ENCODE measurements around the gene NUCKS1. TPM values are rescaled to one million over a fixed set of nuclear protein-coding genes. Genes with fewer than 3 reads are reported as not detected.

The NUCKS1 gene
- total and polyA plus RNA-seq, 2 of the 13 experiments (the other 11 are each of a cell fraction or from before 2014, with no cell fraction given) = 35.5 to 117 TPM

GRCh38 chr1:205703072-205703471 lies 46.9 kb downstream of the NUCKS1 start (continued):
- TF ChIP-seq DR1 (CRISPR knock-in tag; IDR thresholded peaks at IDR 0.05) = no peak
- TF ChIP-seq ZNF674 (CRISPR knock-in tag; IDR thresholded peaks at IDR 0.05; ENCODE audit: low read depth) = no peak
- no peak for TF ChIP-seq MTA3 (CRISPR knock-in tag; IDR thresholded peaks at IDR 0.05)
- TF ChIP-seq ZNF530 (CRISPR knock-in tag; IDR thresholded peaks at IDR 0.05; ENCODE audit: low read depth) = no peak
- no peak for TF ChIP-seq ZMYM2 (CRISPR knock-in tag; IDR thresholded peaks at IDR 0.05)
- TF ChIP-seq SOX6 (IDR thresholded peaks at IDR 0.05) = no peak
- peak; percentile 83 for TF ChIP-seq SOX6 (CRISPR knock-in tag; IDR thresholded peaks at IDR 0.05)
- TF ChIP-seq MIXL1 (CRISPR knock-in tag; IDR thresholded peaks at IDR 0.05) = peak; percentile 40; the same call in 1 of the 2 replicates

DNA sequence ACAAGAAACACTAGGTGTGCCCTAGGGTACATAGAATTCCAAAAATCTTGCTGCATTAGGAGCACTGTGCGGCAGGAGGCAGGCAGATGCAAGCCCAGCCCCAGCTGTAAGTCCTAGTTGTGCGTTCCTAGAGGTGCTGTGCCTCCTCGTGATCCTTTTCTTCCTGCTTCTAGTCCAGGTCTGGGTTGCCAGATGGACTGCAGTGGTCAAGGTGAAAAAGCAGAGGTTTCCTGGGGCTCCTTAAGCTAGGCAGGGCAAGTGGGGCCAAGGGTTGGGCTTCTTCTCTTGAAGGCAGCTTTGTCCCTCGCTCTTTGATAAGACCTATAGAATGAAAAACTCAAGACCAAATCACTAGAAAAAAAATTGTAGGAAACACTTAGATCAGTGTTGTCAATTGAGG lies 48.1 kb downstream of the NUCKS1 start:
- no peak for FAIRE-seq
- Histone ChIP-seq H3K9me3 (ENCODE audit: low read length) (no peaks in the 10 kb centered on the region), H3K4me2 (ENCODE audit: low read depth, low read length) (no peak overlapping the region), H3K36me3 (replicated peaks in 1 of 2; ENCODE audit: control insufficient read depth in 1 of 2, insufficient read depth in 2 of 2, low read length in 2 of 2) (no peaks in the 10 kb centered on the region), H3K27me3 (ENCODE audit: control insufficient read depth in 1 of 2, insufficient read depth in 2 of 2, low read length in 2 of 2) (no peaks in the 10 kb centered on the region), H3K79me2 (ENCODE audit: insufficient read depth, low read length) (no peaks in the 10 kb centered on the region), H2AFZ (ENCODE audit: low read length) (no peak overlapping the region), H3K4me1 (ENCODE audit: insufficient read depth, low read length) (peaks cover 60% of the 10 kb centered on the region), H3K27ac (ENCODE audit: extremely low read length, insufficient read depth, low read length) (no peak overlapping the region), H4K20me1 (ENCODE audit: insufficient read depth, low read length) (no peaks in the 10 kb centered on the region), H3K9ac (ENCODE audit: insufficient read depth, low read depth, low read length) (no peak overlapping the region), H3K4me3 (replicated peaks in 1 of 3; ENCODE audit: insufficient read depth in 1 of 3, low read depth in 2 of 3, low read length in 3 of 3) (no peak overlapping the region)
- TF ChIP-seq DRAP1 (CRISPR knock-in tag; IDR thresholded peaks at IDR 0.05) (no peak), ZMAT3 (CRISPR knock-in tag; conservative IDR thresholded peaks at IDR 0.05) (no peak), ZNF781 (CRISPR knock-in tag; IDR thresholded peaks at IDR 0.05; ENCODE audit: borderline replicate concordance, not compliant biosample characterization) (no peak), NFYC (CRISPR knock-in tag; IDR thresholded peaks at IDR 0.05) (no peak), ZNF678 (CRISPR knock-in tag; IDR thresholded peaks at IDR 0.05) (no peak), TBX3 (IDR thresholded peaks at IDR 0.05; ENCODE audit: borderline replicate concordance) (no peak), ZNF292 (CRISPR knock-in tag; IDR thresholded peaks at IDR 0.05; ENCODE audit: borderline replicate concordance, low read depth) (no peak)
- TF ChIP-seq, protein P1, sequence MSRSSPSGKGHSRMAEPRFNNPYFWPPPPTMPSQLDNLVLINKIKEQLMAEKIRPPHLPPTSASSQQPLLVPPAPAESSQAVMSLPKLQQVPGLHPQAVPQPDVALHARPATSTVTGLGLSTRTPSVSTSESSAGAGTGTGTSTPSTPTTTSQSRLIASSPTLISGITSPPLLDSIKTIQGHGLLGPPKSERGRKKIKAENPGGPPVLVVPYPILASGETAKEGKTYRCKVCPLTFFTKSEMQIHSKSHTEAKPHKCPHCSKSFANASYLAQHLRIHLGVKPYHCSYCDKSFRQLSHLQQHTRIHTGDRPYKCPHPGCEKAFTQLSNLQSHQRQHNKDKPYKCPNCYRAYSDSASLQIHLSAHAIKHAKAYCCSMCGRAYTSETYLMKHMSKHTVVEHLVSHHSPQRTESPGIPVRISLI (CRISPR knock-in tag; IDR thresholded peaks at IDR 0.05; ENCODE audit: borderline replicate concordance) = no peak
- TF ChIP-seq, protein P2, sequence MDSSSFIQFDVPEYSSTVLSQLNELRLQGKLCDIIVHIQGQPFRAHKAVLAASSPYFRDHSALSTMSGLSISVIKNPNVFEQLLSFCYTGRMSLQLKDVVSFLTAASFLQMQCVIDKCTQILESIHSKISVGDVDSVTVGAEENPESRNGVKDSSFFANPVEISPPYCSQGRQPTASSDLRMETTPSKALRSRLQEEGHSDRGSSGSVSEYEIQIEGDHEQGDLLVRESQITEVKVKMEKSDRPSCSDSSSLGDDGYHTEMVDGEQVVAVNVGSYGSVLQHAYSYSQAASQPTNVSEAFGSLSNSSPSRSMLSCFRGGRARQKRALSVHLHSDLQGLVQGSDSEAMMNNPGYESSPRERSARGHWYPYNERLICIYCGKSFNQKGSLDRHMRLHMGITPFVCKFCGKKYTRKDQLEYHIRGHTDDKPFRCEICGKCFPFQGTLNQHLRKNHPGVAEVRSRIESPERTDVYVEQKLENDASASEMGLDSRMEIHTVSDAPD (CRISPR knock-in tag; IDR thresholded peaks at IDR 0.05) = no peak
- WGBS (ENCODE audit: low lambda C conversion rate) = 98% methylated on average over 4 of the region's 4 CpGs
- no peak for ATAC-seq
- ChIA-PET CTCF (ENCODE audit: low intra/inter-chr PET ratio, low total read pairs) (no interaction called here), POLR2A (no interaction called here)
- in situ Hi-C loops (cut with HindIII; ENCODE audit: extremely low pct_ligation_motif_present, low pct_unique_long_range_greater_than_20kb) = loop anchor here (5.0 kb wide), 1 partner anchor 35 kb away; no protein-coding TSS in a partner anchor
- intact Hi-C loops (cut with micrococcal nuclease; ENCODE audit: unreplicated experiment) = no loop called here
- no TSS peak for BruUV-seq (replicated peaks)
- no peak for DNase-seq (ENCODE audit: low spot score)

All from HepG2 (cell line).